ENCODE results near the gene GLCE. TPM values are rescaled to one million over a fixed set of nuclear protein-coding genes. Genes with fewer than 3 reads are reported as not detected.

GLCE gene
- total RNA-seq, 4 donors from 2014 or later: 12.9 to 23.5 (median 15.4) TPM

DNA sequence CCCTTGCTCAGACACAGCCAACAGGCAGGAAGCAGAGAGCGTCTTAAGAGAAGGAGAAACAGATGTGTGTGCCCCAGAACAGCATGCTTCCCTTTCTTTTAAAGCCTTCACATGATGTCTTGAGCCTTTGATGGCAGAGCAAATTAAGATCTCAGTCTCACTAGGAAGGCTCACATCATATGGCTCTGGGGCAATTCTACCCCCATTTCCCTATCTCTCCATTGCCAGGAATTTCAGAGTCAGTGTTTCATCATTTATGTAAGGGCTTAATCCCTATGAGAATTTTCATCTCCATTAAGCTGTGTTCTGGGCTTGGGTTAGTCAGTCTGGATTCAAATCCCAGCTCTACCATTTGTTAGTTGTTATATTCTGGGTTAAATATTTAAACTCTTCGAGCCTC is 41.4 kb upstream of the GLCE start:
- no peak for ATAC-seq (ENCODE audit: low FRiP score)
- DNase-seq (ENCODE audit: low spot score): no peak
- TF ChIP-seq, protein P1, sequence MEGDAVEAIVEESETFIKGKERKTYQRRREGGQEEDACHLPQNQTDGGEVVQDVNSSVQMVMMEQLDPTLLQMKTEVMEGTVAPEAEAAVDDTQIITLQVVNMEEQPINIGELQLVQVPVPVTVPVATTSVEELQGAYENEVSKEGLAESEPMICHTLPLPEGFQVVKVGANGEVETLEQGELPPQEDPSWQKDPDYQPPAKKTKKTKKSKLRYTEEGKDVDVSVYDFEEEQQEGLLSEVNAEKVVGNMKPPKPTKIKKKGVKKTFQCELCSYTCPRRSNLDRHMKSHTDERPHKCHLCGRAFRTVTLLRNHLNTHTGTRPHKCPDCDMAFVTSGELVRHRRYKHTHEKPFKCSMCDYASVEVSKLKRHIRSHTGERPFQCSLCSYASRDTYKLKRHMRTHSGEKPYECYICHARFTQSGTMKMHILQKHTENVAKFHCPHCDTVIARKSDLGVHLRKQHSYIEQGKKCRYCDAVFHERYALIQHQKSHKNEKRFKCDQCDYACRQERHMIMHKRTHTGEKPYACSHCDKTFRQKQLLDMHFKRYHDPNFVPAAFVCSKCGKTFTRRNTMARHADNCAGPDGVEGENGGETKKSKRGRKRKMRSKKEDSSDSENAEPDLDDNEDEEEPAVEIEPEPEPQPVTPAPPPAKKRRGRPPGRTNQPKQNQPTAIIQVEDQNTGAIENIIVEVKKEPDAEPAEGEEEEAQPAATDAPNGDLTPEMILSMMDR (IDR thresholded peaks at IDR 0.05): no peak

DNA sequence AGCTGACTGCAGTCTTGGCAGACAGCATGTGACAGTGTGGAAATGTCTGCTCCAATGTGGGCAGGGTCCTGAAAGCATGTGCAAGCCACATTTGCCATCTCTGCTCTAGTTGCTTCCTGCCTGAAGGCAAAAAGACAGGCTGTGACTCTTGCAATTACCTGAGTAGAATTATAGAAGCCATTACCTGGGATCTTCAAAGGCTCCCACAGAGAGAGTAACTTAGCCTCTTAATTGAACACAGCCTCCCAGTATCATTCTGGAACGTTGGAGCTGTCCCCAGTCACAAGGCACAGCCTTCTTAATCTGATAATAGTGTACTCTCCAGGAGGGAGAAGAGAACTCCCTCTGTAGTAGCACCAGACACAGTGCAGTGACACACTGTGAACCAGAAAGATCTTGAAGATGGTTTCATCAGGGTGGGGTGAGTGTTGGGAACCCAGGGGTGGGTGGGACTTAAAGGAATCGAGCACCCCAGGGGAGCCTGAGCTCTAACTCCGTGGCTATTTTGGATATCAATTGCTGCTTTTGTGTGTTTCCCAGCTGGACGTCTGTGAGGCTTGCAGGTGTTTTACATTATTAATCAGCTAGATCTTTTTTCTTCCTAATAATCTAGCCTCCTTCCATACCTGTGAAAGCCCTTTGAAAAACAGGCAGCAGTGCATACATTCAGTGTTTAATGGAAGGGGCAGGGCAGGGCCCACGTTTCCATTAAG is 40.6 kb upstream of the GLCE start:
- TF ChIP-seq, protein P1 (IDR thresholded peaks at IDR 0.05): no peak
- ATAC-seq (ENCODE audit: low FRiP score) (no peak), DNase-seq (ENCODE audit: low spot score) (no peak)

DNA sequence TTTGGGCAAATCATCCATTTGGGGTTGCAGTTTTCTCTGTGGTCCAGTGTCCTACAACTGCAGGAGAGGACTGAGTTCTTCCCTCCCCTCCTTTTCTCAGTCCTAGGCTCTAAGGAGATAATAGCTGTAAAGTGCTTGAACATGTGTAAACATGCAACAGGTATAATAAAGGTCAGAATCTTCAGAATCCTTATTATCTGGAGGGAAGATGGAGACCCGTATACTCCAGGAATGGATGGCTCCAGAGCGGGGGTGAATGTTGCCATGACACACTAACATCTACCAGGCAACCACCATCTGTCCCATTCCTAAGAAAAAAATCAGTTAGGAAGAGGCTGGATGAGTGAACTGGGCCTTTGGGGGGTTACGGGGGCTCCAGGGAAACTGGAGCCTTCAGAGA is 39.7 kb upstream of the GLCE start:
- TF ChIP-seq, protein P1 (IDR thresholded peaks at IDR 0.05): no peak
- ATAC-seq (ENCODE audit: low FRiP score): no peak
- no peak for DNase-seq (ENCODE audit: low spot score)

DNA sequence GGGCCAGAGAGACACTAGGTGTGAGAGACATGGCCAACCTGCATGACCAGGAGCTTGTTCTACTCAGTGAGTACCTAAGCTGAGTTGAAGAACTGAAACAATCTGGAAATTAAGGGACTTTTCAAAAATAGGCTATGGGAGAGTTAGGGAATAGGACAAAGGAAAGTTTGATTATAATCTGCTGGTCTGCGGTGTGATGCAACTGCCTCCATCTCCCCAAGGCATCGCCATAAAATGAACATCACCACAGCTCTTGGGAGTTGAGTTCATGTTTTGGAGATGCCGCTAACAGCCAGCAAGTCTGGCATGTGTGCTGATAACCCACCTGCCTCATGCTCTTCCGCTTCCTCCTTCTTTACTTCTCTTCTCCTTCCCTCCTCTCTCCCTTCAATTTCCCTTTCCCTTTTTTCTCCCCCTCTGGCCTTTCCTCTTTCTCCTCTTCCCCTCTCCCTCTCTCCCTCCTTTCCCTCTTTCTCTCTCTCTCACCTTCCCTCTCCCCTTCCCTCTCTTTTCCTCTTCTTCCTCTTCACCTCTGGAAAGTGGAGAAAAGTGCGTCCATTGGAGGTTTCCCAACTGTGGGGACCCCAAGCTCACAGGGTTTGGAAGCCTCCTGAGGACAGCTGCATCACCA is 39.1 kb upstream of the GLCE start:
- DNase-seq (ENCODE audit: low spot score) (no peak), ATAC-seq (ENCODE audit: low FRiP score) (no peak)
- TF ChIP-seq, protein P1 (IDR thresholded peaks at IDR 0.05): no peak

DNA sequence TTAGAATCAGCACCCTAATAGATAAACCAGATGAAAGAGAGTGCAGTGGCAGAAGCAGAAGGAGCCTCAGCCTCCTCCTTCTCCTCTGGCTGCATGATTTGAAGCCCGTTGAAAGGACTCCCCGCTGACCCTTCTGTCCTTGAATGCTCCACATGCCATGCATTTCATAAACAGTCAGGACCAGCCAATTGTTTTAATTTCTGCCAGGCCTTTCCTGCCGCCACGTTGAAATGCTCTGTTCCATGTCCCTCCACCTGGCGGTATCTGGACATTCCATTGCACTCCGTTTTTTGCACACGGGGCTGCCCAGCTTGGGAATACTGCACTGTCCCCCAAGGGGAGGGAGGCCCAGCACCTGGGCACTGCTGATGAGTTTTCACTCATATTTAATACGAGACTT is 35.2 kb upstream of the GLCE start:
- DNase-seq (ENCODE audit: low spot score) (no peak), ATAC-seq (ENCODE audit: low FRiP score) (no peak)
- TF ChIP-seq, protein P1 (IDR thresholded peaks at IDR 0.05): no peak

DNA sequence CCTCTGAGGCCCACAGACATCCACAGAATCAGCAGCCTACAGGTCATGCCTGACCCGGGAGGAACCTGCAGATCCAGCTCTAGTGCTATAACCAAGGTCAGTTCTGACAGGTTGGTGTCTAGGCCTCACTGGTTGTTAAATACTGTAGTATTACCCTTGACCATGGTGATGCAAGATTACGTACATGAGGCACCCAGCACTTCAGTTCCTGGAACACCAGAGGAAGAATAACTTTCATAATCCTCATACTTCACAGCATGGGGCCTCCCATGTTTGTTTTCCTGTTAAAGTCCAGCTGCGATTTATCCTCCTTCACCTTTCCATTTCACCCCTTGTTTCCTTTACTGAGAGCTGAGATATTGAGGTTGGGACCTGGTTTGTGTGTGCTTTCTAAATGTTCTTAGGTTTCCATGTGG is 34.4 kb upstream of the GLCE start:
- DNase-seq (ENCODE audit: low spot score): no peak
- no peak for ATAC-seq (ENCODE audit: low FRiP score)
- TF ChIP-seq, protein P1 (IDR thresholded peaks at IDR 0.05): no peak

DNA sequence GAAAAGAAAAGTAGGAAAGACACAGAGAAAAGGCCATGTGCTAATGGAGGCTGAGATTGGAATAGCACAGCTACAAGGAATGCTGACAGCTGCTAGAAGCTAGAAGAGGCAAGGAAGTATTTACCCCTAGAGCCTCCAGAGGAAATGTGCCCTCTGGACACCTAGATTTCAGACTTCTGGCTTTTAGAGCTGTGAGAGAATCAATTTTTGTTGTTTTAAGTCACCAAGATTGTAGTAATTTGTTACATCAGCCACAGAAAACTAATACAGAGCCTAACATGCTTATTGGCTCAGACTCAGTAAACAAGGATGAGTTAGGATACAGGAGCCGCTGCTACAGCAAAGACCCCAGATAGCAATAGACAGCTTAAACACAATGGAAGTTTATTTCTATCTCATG is 33.1 kb upstream of the GLCE start:
- TF ChIP-seq, protein P1 (IDR thresholded peaks at IDR 0.05): no peak
- ATAC-seq (ENCODE audit: low FRiP score): no peak
- DNase-seq (ENCODE audit: low spot score): no peak

Data from omental fat pad (tissue), 4 donors.